Hypothalamus (tissue), 51 donors: ENCODE data around the gene PRRT1B.
"Not testable (repeated sequence)": the region's sequence is repeated elsewhere in the genome, so short reads cannot be mapped to it uniquely, and the experiment has no call there.

Experiments
- DNase-seq, 51 donors: peaks; one replicate each; lab custom pipeline; 2025; lab: John Stamatoyannopoulos, UW

Gene PRRT1B

GRCh38 chr9:131546336-131547084, 1.2 kb downstream of the PRRT1B start:
- DNase-seq = no peak

GRCh38 chr9:131549186-131549585, 3.9 kb downstream of the PRRT1B start:
- not testable (repeated sequence) for DNase-seq

GRCh38 chr9:131550465-131550864, 5.1 kb downstream of the PRRT1B start:
- DNase-seq = not testable (repeated sequence)

GRCh38 chr9:131552030-131552429, 6.7 kb downstream of the PRRT1B start:
- no peak for DNase-seq

- no peak for DNase-seq
These were observed 8.9 kb downstream of the PRRT1B start for GRCh38 chr9:131554087-131554842.

GRCh38 chr9:131554843-131555351, 9.6 kb downstream of the PRRT1B start:
- DNase-seq = no peak

- no peak for DNase-seq
These were observed 10.7 kb downstream of the PRRT1B start for GRCh38 chr9:131555841-131556673.

GRCh38 chr9:131557855-131558548, 12.7 kb downstream of the PRRT1B start:
- no peak for DNase-seq

GRCh38 chr9:131559421-131560000, 14.2 kb downstream of the PRRT1B start:
- no peak for DNase-seq

- no peak for DNase-seq
These were observed 17.0 kb downstream of the PRRT1B start for GRCh38 chr9:131562032-131562959.

GRCh38 chr9:131565369-131565768, 20.0 kb downstream of the PRRT1B start:
- DNase-seq = no peak

- no peak for DNase-seq
These were observed 20.8 kb downstream of the PRRT1B start for GRCh38 chr9:131566158-131566557.

- DNase-seq = no peak
These were observed 22.6 kb downstream of the PRRT1B start for GRCh38 chr9:131567910-131568309.

GRCh38 chr9:131574730-131575640, 29.7 kb downstream of the PRRT1B start:
- no peak for DNase-seq

- DNase-seq = no peak
These were observed 30.9 kb downstream of the PRRT1B start for GRCh38 chr9:131575946-131576853.
